ENCODE results near the gene VAV1. TPM values are rescaled to one million over a fixed set of nuclear protein-coding genes. Genes with fewer than 3 reads are reported as not detected.

VAV1 gene
- total RNA-seq, 1 donor from 2014 or later: not detected

DNA sequence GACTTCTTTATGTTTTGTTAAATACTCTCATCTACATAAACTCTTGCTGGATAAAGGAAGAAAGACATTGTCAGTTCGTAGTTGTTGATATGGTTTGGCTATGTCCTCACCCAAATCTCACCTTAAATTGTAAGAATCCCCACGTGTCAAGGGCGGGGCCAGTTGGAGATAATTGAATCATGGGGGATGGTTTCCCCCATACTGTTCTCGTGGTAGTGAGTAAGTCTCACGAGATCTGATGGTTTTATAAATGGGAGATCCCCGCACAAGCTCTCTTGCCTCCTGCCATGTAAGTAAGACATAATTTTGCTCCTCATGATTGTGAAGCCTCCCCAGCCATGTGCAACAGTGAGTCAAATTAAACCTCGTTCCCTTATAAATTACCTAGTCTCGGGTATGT, 118.4 kb downstream of the VAV1 start:
- TF ChIP-seq CTCF (IDR thresholded peaks at IDR 0.05; ENCODE audit: unreplicated experiment): no peak
- H3K9me3 Mint-ChIP-seq: peaks cover 77% of the 10 kb centered on the region
- no peak overlapping the region for H3K27ac Mint-ChIP-seq
- H3K4me1 Mint-ChIP-seq: no peaks in the 10 kb centered on the region
- H3K27me3 Mint-ChIP-seq (ENCODE audit: low read depth): no peaks in the 10 kb centered on the region
- H3K36me3 Mint-ChIP-seq: peaks cover 1% of the 10 kb centered on the region
- no peak for DNase-seq (ENCODE audit: low spot score in 2 of 2, unreplicated experiment in 2 of 2)
- no peak overlapping the region for H3K4me3 Mint-ChIP-seq

GRCh38 chr19:6891761-6892385, 119.4 kb downstream of the VAV1 start:
- no peak overlapping the region for H3K27ac Mint-ChIP-seq

GRCh38 chr19:6894313-6894712, 121.8 kb downstream of the VAV1 start:
- peaks cover 76% of the 10 kb centered on the region for H3K9me3 Mint-ChIP-seq
- H3K27me3 Mint-ChIP-seq (ENCODE audit: low read depth): no peaks in the 10 kb centered on the region
- H3K27ac Mint-ChIP-seq: no peak overlapping the region

More at GRCh38 chr19:6891761-6892385, 119.4 kb downstream of the VAV1 start:
- no peaks in the 10 kb centered on the region for H3K4me1 Mint-ChIP-seq
- DNase-seq (ENCODE audit: low spot score in 2 of 2, unreplicated experiment in 2 of 2): no peak
- H3K9me3 Mint-ChIP-seq: peaks cover 79% of the 10 kb centered on the region
- no peaks in the 10 kb centered on the region for H3K27me3 Mint-ChIP-seq (ENCODE audit: low read depth)
- peaks cover 1% of the 10 kb centered on the region for H3K36me3 Mint-ChIP-seq
- no peak for TF ChIP-seq CTCF (IDR thresholded peaks at IDR 0.05; ENCODE audit: unreplicated experiment)
- no peak overlapping the region for H3K4me3 Mint-ChIP-seq

DNA sequence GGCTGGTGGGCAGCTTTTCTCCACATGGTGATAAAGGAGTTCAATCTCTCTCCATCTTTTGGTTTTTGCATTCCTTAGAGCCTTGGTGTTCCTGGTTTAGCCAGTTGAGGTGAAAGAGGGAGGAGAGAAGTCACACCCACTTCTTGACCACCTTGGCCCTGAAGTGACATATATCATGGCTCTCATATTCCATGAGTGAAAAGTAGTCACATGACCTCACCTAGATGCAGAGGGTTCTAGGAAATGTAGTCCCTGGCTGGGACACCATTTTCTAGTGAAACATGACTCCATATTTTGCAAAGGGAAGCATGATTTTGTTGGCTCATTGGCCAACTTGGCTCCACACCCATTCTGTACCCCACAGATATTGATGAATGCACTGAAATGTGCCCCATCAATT, 130.9 kb downstream of the VAV1 start:
- no peaks in the 10 kb centered on the region for H3K27me3 Mint-ChIP-seq (ENCODE audit: low read depth)
- H3K4me1 Mint-ChIP-seq: no peaks in the 10 kb centered on the region
- no peak for TF ChIP-seq CTCF (IDR thresholded peaks at IDR 0.05; ENCODE audit: unreplicated experiment)
- H3K4me3 Mint-ChIP-seq: no peak overlapping the region
- H3K36me3 Mint-ChIP-seq: peaks cover 3% of the 10 kb centered on the region
- no peak for DNase-seq (ENCODE audit: low spot score in 2 of 2, unreplicated experiment in 2 of 2)
- no peak overlapping the region for H3K27ac Mint-ChIP-seq
- peaks cover 68% of the 10 kb centered on the region for H3K9me3 Mint-ChIP-seq

More at GRCh38 chr19:6894313-6894712, 121.8 kb downstream of the VAV1 start:
- no peak for TF ChIP-seq CTCF (IDR thresholded peaks at IDR 0.05; ENCODE audit: unreplicated experiment)
- Mint-ChIP-seq H3K36me3 (peaks cover 1% of the 10 kb centered on the region), H3K4me1 (no peaks in the 10 kb centered on the region), H3K4me3 (no peak overlapping the region)
- DNase-seq (ENCODE audit: low spot score in 2 of 2, unreplicated experiment in 2 of 2): no peak

DNA sequence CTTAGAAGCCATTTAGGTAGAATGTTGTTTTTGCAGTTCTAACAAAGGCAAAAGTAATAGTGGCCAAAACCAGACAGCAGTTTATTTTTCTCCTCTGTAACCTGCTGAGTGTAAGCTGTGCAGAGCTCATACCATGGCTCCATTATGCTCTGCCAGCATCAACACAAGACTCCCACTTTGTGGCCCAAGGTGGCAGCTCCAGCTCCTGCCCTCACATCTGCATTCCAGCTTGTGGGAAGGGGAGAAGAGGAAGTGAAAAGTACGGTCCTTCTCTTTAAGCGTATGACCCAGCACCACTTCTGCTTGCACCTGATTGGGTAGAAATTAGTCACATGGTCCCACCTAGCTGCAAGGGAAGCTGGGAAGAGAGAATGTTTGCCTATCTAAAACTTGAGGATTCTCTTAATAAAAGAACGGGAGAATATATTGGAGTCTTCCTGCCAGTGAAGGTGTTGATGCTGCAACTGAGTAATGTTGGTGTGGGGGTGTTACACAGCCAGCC, 134.1 kb downstream of the VAV1 start:
- H3K36me3 Mint-ChIP-seq: peaks cover 1% of the 10 kb centered on the region
- no peak for DNase-seq (ENCODE audit: low spot score in 2 of 2, unreplicated experiment in 2 of 2)
- H3K27ac Mint-ChIP-seq: no peak overlapping the region
- no peaks in the 10 kb centered on the region for H3K27me3 Mint-ChIP-seq (ENCODE audit: low read depth)
- H3K9me3 Mint-ChIP-seq: peaks cover 58% of the 10 kb centered on the region
- no peaks in the 10 kb centered on the region for H3K4me1 Mint-ChIP-seq
- no peak overlapping the region for H3K4me3 Mint-ChIP-seq
- TF ChIP-seq CTCF (IDR thresholded peaks at IDR 0.05; ENCODE audit: unreplicated experiment): no peak

Small RNA genes lying within 50 kb of the gene (microRNA-seq; reads per million reads assigned to microRNA genes)
- 0.88 reads per million for gene MIR6791

Other genes starting within 250 kb of the VAV1 start
- gene TNFSF9, start 241.7 kb upstream of the VAV1 start, total RNA-seq: 0.76 to 1.5 TPM (median 1.1 TPM) in 3 replicates
- gene CD70, start 181.6 kb upstream of the VAV1 start, total RNA-seq: not detected in 3 replicates
- gene TNFSF14, start 102.5 kb upstream of the VAV1 start, total RNA-seq: 0.07 to 0.09 TPM in 2 of 3 replicates, not detected in the other
- 23.1 to 35.3 TPM (median 24.5 TPM) in 3 replicates for gene C3, start 52.1 kb upstream of the VAV1 start, total RNA-seq
- 51.4 to 53.6 TPM (median 52.1 TPM) in 3 replicates for gene GPR108, start 35.1 kb upstream of the VAV1 start, total RNA-seq
- 67.5 to 73.2 TPM (median 69.5 TPM) in 3 replicates for gene TRIP10, start 33.0 kb upstream of the VAV1 start, total RNA-seq
- gene SH2D3A, start 5.3 kb upstream of the VAV1 start, total RNA-seq: 13.3 to 13.9 TPM (median 13.4 TPM) in 3 replicates
- gene ADGRE1, start 114.9 kb downstream of the VAV1 start, total RNA-seq: not detected in 3 replicates
- not detected in 3 replicates for gene MBD3L2B, start 248.7 kb downstream of the VAV1 start, total RNA-seq